ENCODE data around the gene CYP4F12.

GRCh38 chr19:15629003-15629880 is 43.6 kb upstream of the CYP4F12 start:
- TF ChIP-seq EZH2phosphoT487 (IDR thresholded peaks at IDR 0.05; ENCODE audit: unreplicated experiment) (no peak), CTCF (conservative IDR thresholded peaks at IDR 0.05; ENCODE audit: low read depth in 2 of 2) (peak; percentile 68 to 79), EZH2 (IDR thresholded peaks at IDR 0.05; ENCODE audit: low read depth, unreplicated experiment) (no peak), CREB1 (CRISPR knock-in tag; IDR thresholded peaks at IDR 0.05; ENCODE audit: low read depth) (no peak), STAT1 (IDR thresholded peaks at IDR 0.05; ENCODE audit: unreplicated experiment) (no peak), POLR2AphosphoS5 (IDR thresholded peaks at IDR 0.05; ENCODE audit: low read depth) (no peak), ZNF331 (CRISPR knock-in tag; IDR thresholded peaks at IDR 0.05; ENCODE audit: low read depth) (no peak), JUNB (IDR thresholded peaks at IDR 0.05; ENCODE audit: unreplicated experiment) (no peak)
- TF ChIP-seq, protein P1, sequence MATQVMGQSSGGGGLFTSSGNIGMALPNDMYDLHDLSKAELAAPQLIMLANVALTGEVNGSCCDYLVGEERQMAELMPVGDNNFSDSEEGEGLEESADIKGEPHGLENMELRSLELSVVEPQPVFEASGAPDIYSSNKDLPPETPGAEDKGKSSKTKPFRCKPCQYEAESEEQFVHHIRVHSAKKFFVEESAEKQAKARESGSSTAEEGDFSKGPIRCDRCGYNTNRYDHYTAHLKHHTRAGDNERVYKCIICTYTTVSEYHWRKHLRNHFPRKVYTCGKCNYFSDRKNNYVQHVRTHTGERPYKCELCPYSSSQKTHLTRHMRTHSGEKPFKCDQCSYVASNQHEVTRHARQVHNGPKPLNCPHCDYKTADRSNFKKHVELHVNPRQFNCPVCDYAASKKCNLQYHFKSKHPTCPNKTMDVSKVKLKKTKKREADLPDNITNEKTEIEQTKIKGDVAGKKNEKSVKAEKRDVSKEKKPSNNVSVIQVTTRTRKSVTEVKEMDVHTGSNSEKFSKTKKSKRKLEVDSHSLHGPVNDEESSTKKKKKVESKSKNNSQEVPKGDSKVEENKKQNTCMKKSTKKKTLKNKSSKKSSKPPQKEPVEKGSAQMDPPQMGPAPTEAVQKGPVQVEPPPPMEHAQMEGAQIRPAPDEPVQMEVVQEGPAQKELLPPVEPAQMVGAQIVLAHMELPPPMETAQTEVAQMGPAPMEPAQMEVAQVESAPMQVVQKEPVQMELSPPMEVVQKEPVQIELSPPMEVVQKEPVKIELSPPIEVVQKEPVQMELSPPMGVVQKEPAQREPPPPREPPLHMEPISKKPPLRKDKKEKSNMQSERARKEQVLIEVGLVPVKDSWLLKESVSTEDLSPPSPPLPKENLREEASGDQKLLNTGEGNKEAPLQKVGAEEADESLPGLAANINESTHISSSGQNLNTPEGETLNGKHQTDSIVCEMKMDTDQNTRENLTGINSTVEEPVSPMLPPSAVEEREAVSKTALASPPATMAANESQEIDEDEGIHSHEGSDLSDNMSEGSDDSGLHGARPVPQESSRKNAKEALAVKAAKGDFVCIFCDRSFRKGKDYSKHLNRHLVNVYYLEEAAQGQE (IDR thresholded peaks at IDR 0.05; ENCODE audit: unreplicated experiment): no peak
